Esophagus (tissue), 2 donors: ENCODE results near the gene LTV1. TPM values are rescaled to one million over a fixed set of nuclear protein-coding genes. Genes with fewer than 3 reads are reported as not detected.

ENCODE experiments used
- H3K27ac ChIP-seq, 2 donors: one replicate each; pipeline ENCODE4 v1.5.1; 2013; ENCODE audit warnings: low read depth in 2 of 2, mild to moderate bottlenecking in 2 of 2, inconsistent platforms in 1 of 2, low read length in 1 of 2, moderate library complexity in 1 of 2
- H3K27me3 ChIP-seq, 2 donors: one replicate each; pipeline ENCODE4 v1.6.1; 2013; ENCODE audit warnings: low read length in 2 of 2, control low read depth in 1 of 2, mild to moderate bottlenecking in 1 of 2; ENCODE audit not compliant: insufficient read depth in 2 of 2, control insufficient read depth in 1 of 2
- H3K36me3 ChIP-seq, 2 donors: one replicate each; pipeline ENCODE4 v1.6.1; 2013; ENCODE audit warnings: low read length in 1 of 2; ENCODE audit not compliant: control insufficient read depth in 2 of 2, insufficient read depth in 2 of 2
- H3K4me1 ChIP-seq, 2 donors: one replicate each; pipeline ENCODE4 v1.6.1; 2013; ENCODE audit warnings: low read length in 1 of 2; ENCODE audit not compliant: control insufficient read depth in 2 of 2, insufficient read depth in 2 of 2
- H3K4me3 ChIP-seq, 2 donors: one replicate each; pipeline ENCODE4 v1.5.1; 2013; ENCODE audit warnings: low read length in 2 of 2, mild to moderate bottlenecking in 2 of 2, low read depth in 1 of 2, moderate library complexity in 1 of 2
- H3K9me3 ChIP-seq, 2 donors: one replicate each; pipeline ENCODE4 v1.6.1; 2013; ENCODE audit warnings: mild to moderate bottlenecking in 2 of 2, low read depth in 1 of 2, low read length in 1 of 2, moderate library complexity in 1 of 2; ENCODE audit not compliant: control insufficient read depth in 2 of 2, insufficient read depth in 1 of 2
- WGBS, 2 donors: extraction: QIAGEN DNeasy Blood & Tissue Kit; methylation state at CpG; one replicate each; pipeline ENCODE4 v1.1.7; 2013; 5-methylcytosine and 5-hydroxymethylcytosine counted together
- polyA plus RNA-seq, 2 donors: library from polyadenylated mRNA; stranded (reverse); fragments of 200-250 nt; gene quantifications; one replicate each; pipeline ENCODE4 v1.2.3, GENCODE V29; 2013
- donor health status: healthy with polysubstance abuse.
- donor health status: Bipolar disorder and iron deficiency.

LTV1 gene
- polyA plus RNA-seq, 2 donors, result 15.8 to 24.5 TPM

GRCh38 chr6:143810745-143811144, 32.4 kb upstream of the LTV1 start:
- WGBS, 2 donors, result 92 to 100% methylated on average over 2 of the region's 2 CpGs
- Histone ChIP-seq H3K4me3 (no peak overlapping the region), H3K9me3 (no peaks in the 10 kb centered on the region)

GRCh38 chr6:143811501-143812157, 31.5 kb upstream of the LTV1 start:
- 82 to 85% methylated on average over 2 of the region's 2 CpGs for WGBS, 2 donors
- H3K4me1 ChIP-seq, result no peaks in the 10 kb centered on the region

More at GRCh38 chr6:143810745-143811144, 32.4 kb upstream of the LTV1 start:
- no peaks in the 10 kb centered on the region for H3K27me3 ChIP-seq
- peaks cover 2 to 3% of the 10 kb centered on the region in 2 donors for H3K36me3 ChIP-seq
- H3K27ac ChIP-seq, result no peak overlapping the region
- H3K4me1 ChIP-seq, result no peaks in the 10 kb centered on the region

GRCh38 chr6:143817621-143818020, 25.5 kb upstream of the LTV1 start:
- Histone ChIP-seq H3K4me1 (no peaks in the 10 kb centered on the region), H3K4me3 (no peak overlapping the region), H3K9me3 (peaks cover 0 to 4% of the 10 kb centered on the region in 2 donors), H3K27ac (no peak overlapping the region), H3K36me3 (no peaks in the 10 kb centered on the region), H3K27me3 (no peaks in the 10 kb centered on the region)

More at GRCh38 chr6:143811501-143812157, 31.5 kb upstream of the LTV1 start:
- Histone ChIP-seq H3K36me3 (peaks cover 2 to 3% of the 10 kb centered on the region in 2 donors), H3K9me3 (no peaks in the 10 kb centered on the region), H3K4me3 (no peak overlapping the region), H3K27ac (no peak overlapping the region), H3K27me3 (no peaks in the 10 kb centered on the region)

GRCh38 chr6:143821359-143821758, 21.8 kb upstream of the LTV1 start:
- Histone ChIP-seq H3K27ac (no peak overlapping the region), H3K4me1 (no peaks in the 10 kb centered on the region), H3K9me3 (peaks cover 0 to 4% of the 10 kb centered on the region in 2 donors), H3K36me3 (no peaks in the 10 kb centered on the region), H3K27me3 (no peaks in the 10 kb centered on the region), H3K4me3 (no peak overlapping the region)
- 84 to 86% methylated on average over 6 of the region's 6 CpGs for WGBS, 2 donors

- Histone ChIP-seq H3K4me3 (no peak overlapping the region), H3K27me3 (no peaks in the 10 kb centered on the region), H3K4me1 (no peaks in the 10 kb centered on the region), H3K36me3 (no peaks in the 10 kb centered on the region), H3K9me3 (peaks cover 0 to 4% of the 10 kb centered on the region in 2 donors), H3K27ac (no peak overlapping the region)
- 44 to 51% methylated on average over 3 of the region's 3 CpGs for WGBS, 2 donors
Observed at GRCh38 chr6:143822584-143823024, 20.5 kb upstream of the LTV1 start.

GRCh38 chr6:143823548-143823947, 19.6 kb upstream of the LTV1 start:
- Histone ChIP-seq H3K36me3 (peaks cover 0 to 3% of the 10 kb centered on the region in 2 donors), H3K4me1 (no peaks in the 10 kb centered on the region), H3K27ac (no peak overlapping the region), H3K27me3 (no peaks in the 10 kb centered on the region), H3K9me3 (peaks cover 0 to 4% of the 10 kb centered on the region in 2 donors), H3K4me3 (no peak overlapping the region)
- 79 to 87% methylated on average over 6 of the region's 6 CpGs for WGBS, 2 donors

GRCh38 chr6:143828572-143828971, 14.6 kb upstream of the LTV1 start:
- Histone ChIP-seq H3K4me3 (no peak overlapping the region), H3K27me3 (no peaks in the 10 kb centered on the region), H3K27ac (no peak overlapping the region), H3K4me1 (no peaks in the 10 kb centered on the region), H3K9me3 (no peaks in the 10 kb centered on the region), H3K36me3 (peaks cover 0 to 7% of the 10 kb centered on the region in 2 donors)

GRCh38 chr6:143836150-143836549, 7.0 kb upstream of the LTV1 start:
- Histone ChIP-seq H3K27me3 (no peaks in the 10 kb centered on the region), H3K9me3 (no peaks in the 10 kb centered on the region), H3K4me3 (no peak overlapping the region), H3K27ac (no peak overlapping the region), H3K36me3 (no peaks in the 10 kb centered on the region), H3K4me1 (no peaks in the 10 kb centered on the region)
- WGBS, 2 donors, result 84 to 95% methylated on average over 2 of the region's 2 CpGs

- H3K27ac ChIP-seq, result no peak overlapping the region
- no peaks in the 10 kb centered on the region for H3K36me3 ChIP-seq
- no peaks in the 10 kb centered on the region for H3K27me3 ChIP-seq
- no peaks in the 10 kb centered on the region for H3K9me3 ChIP-seq
- H3K4me3 ChIP-seq, result no peak overlapping the region
- no peaks in the 10 kb centered on the region for H3K4me1 ChIP-seq
- 69 to 71% methylated on average over 5 of the region's 5 CpGs for WGBS, 2 donors
Observed at GRCh38 chr6:143838395-143838794, 4.7 kb upstream of the LTV1 start.

GRCh38 chr6:143839196-143839595, 3.9 kb upstream of the LTV1 start:
- WGBS, 2 donors, result 76 to 78% methylated on average over 4 of the region's 4 CpGs
- no peak overlapping the region for H3K4me3 ChIP-seq
- no peak overlapping the region for H3K27ac ChIP-seq
- no peaks in the 10 kb centered on the region for H3K27me3 ChIP-seq
- no peaks in the 10 kb centered on the region for H3K36me3 ChIP-seq
- no peaks in the 10 kb centered on the region for H3K9me3 ChIP-seq
- no peaks in the 10 kb centered on the region for H3K4me1 ChIP-seq
